Right atrium auricular region (tissue), 2 donors: ENCODE data around the gene FBLN2. TPM values are rescaled to one million over a fixed set of nuclear protein-coding genes. Genes with fewer than 3 reads are reported as not detected.
A peak's percentile ranks its signal among the peaks of the same experiment; 100 is the strongest.

Source experiments
- DNase-seq: peaks from one replicate; pipeline ENCODE4 v3.0.0-alpha.2; 2019; ENCODE audit warnings: low spot score
- H3K27ac ChIP-seq, 2 donors: fragments of 200-600 bp; sonication (generic); 1 replicate in 1 of 2; 2 replicates in 1 of 2; pipeline ENCODE4 v1.5.1; 2016 to 2019
- H3K27me3 ChIP-seq, 2 donors: fragments of 200-600 bp; sonication (generic); one replicate each; pipeline versions ENCODE4 v1.5.1 to v1.6.0; 2017 to 2019
- H3K36me3 ChIP-seq: fragments of 200-600 bp; sonication (generic); one replicate; pipeline ENCODE4 v1.5.1; 2016
- H3K4me1 ChIP-seq, 2 donors: fragments of 200-600 bp; sonication (generic); one replicate each; pipeline versions ENCODE4 v1.5.1 to v1.6.0; 2017 to 2019
- H3K4me3 ChIP-seq, 2 donors: fragments of 200-600 bp; sonication (generic); 1 replicate in 1 of 2; 2 replicates in 1 of 2; pipeline ENCODE4 v1.5.1; 2017 to 2019; ENCODE audit warnings: mild to moderate bottlenecking in 1 of 2, moderate library complexity in 1 of 2
- H3K9me3 ChIP-seq, 2 donors: fragments of 200-600 bp; sonication (generic); one replicate each; pipeline ENCODE4 v1.5.1; 2019
- total RNA-seq, 2 donors: library from RNA; depleted of rRNA; stranded (reverse); fragments of >200 nt; gene quantifications; one replicate each; pipeline ENCODE4 v1.1.0, GENCODE V29; 2016
- TF ChIP-seq, protein P1 (sequence below), 2 donors: fragments of 200-600 bp; sonication (generic); IDR thresholded peaks; one replicate each; pipeline ENCODE4 v1.5.1; 2019; ENCODE audit warnings: antibody characterized with exemption in 2 of 2

Gene FBLN2
- total RNA-seq, 2 donors from 2014 or later: 122 to 185 TPM

DNA sequence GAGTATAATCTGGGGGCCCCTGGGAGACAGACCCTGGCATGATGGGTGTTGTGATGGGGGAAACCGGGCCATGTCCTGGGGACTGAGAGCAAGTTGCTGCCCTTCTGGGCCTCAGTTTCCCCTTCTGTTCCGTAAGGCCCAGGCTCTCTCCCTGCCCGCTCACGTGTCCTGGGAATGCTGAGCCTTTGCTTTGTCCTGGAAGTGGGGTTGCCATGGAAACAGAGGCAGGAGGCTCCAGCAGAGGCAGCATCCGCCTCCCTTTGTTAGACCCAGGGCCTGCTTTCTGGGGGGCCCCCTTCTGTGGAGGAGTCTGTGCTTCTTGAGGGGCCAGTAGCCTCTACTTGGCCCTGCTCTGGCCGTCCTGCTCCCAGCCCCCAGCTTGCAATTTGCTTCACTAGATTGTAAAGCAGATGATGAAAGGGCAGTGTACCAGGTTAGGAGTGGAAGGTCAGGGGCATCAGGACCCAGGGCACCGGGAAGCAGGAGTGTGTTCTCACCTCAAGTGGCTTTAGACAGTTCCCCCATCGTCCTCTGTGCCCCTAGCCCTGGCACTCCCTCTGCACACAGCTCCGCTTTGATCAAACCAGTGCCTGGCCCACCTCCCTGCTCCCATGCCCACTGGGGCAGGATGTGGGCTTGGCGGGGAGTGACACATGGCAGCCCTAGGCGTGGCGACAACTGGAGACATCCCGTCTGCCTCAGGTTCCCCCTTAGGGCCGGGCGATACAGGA is 105.6 kb downstream of the FBLN2 start:
- no peaks in the 10 kb centered on the region for H3K36me3 ChIP-seq
- no peaks in the 10 kb centered on the region for H3K9me3 ChIP-seq
- peaks cover 0 to 23% of the 10 kb centered on the region in 2 donors for H3K4me1 ChIP-seq
- H3K27ac ChIP-seq: no peak overlapping the region
- TF ChIP-seq, protein P1, sequence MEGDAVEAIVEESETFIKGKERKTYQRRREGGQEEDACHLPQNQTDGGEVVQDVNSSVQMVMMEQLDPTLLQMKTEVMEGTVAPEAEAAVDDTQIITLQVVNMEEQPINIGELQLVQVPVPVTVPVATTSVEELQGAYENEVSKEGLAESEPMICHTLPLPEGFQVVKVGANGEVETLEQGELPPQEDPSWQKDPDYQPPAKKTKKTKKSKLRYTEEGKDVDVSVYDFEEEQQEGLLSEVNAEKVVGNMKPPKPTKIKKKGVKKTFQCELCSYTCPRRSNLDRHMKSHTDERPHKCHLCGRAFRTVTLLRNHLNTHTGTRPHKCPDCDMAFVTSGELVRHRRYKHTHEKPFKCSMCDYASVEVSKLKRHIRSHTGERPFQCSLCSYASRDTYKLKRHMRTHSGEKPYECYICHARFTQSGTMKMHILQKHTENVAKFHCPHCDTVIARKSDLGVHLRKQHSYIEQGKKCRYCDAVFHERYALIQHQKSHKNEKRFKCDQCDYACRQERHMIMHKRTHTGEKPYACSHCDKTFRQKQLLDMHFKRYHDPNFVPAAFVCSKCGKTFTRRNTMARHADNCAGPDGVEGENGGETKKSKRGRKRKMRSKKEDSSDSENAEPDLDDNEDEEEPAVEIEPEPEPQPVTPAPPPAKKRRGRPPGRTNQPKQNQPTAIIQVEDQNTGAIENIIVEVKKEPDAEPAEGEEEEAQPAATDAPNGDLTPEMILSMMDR (IDR thresholded peaks at IDR 0.05): no peak
- peak overlapping the region in 1 of 2 donors; percentile 41 for H3K4me3 ChIP-seq
- no peaks in the 10 kb centered on the region for H3K27me3 ChIP-seq
- no peak for DNase-seq

GRCh38 chr3:13655061-13655913 is 106.4 kb downstream of the FBLN2 start:
- Histone ChIP-seq H3K9me3 (no peaks in the 10 kb centered on the region), H3K27ac (no peak overlapping the region), H3K4me1 (peaks cover 0 to 21% of the 10 kb centered on the region in 2 donors), H3K4me3 (peak overlapping the region in 1 of 2 donors; percentile 41), H3K36me3 (no peaks in the 10 kb centered on the region), H3K27me3 (no peaks in the 10 kb centered on the region)
- no peak for DNase-seq
- TF ChIP-seq, protein P1 (IDR thresholded peaks at IDR 0.05): peak; percentile 60 to 68

- Histone ChIP-seq H3K27me3 (no peaks in the 10 kb centered on the region), H3K4me3 (no peak overlapping the region), H3K4me1 (peaks cover 0 to 15% of the 10 kb centered on the region in 2 donors), H3K27ac (no peak overlapping the region), H3K9me3 (no peaks in the 10 kb centered on the region), H3K36me3 (no peaks in the 10 kb centered on the region)
- DNase-seq: no peak
- TF ChIP-seq, protein P1 (IDR thresholded peaks at IDR 0.05): no peak
These were observed 107.8 kb downstream of the FBLN2 start for GRCh38 chr3:13656584-13657301.

- Histone ChIP-seq H3K36me3 (no peaks in the 10 kb centered on the region), H3K4me3 (no peak overlapping the region), H3K9me3 (no peaks in the 10 kb centered on the region), H3K4me1 (peaks cover 0 to 15% of the 10 kb centered on the region in 2 donors), H3K27ac (no peak overlapping the region), H3K27me3 (no peaks in the 10 kb centered on the region)
- no peak for DNase-seq
- TF ChIP-seq, protein P1 (IDR thresholded peaks at IDR 0.05): peak; percentile 65 to 87
These were observed 108.9 kb downstream of the FBLN2 start for GRCh38 chr3:13657660-13658435.

- no peaks in the 10 kb centered on the region for H3K27me3 ChIP-seq
- DNase-seq: no peak
These were observed 109.8 kb downstream of the FBLN2 start for GRCh38 chr3:13658681-13659080.

More at GRCh38 chr3:13658681-13659080, 109.8 kb downstream of the FBLN2 start:
- Histone ChIP-seq H3K9me3 (no peaks in the 10 kb centered on the region), H3K36me3 (no peaks in the 10 kb centered on the region), H3K4me1 (peaks cover 0 to 15% of the 10 kb centered on the region in 2 donors), H3K4me3 (no peak overlapping the region), H3K27ac (no peak overlapping the region)
- TF ChIP-seq, protein P1 (IDR thresholded peaks at IDR 0.05): no peak
